NOMO-1 treated with DMSO at 0.1 percent for 48 hours (cell line): Measurements from ENCODE around the gene RXFP4.
"Not testable (repeated sequence)": the region's sequence is repeated elsewhere in the genome, so short reads cannot be mapped to it uniquely, and the experiment has no call there.

Experiments
- DNase-seq: peaks from one replicate; lab custom pipeline; 2025; ENCODE audit not compliant: unreplicated experiment; lab: John Stamatoyannopoulos, UW

The RXFP4 gene

GRCh38 chr1:155930725-155931124, 10.7 kb upstream of the RXFP4 start:
- not testable (repeated sequence) for DNase-seq

GRCh38 chr1:155931332-155932038, 10.0 kb upstream of the RXFP4 start:
- no peak for DNase-seq

- DNase-seq = no peak
Observed at GRCh38 chr1:155932081-155932480, 9.4 kb upstream of the RXFP4 start.

GRCh38 chr1:155932487-155932886, 9.0 kb upstream of the RXFP4 start:
- DNase-seq = no peak

GRCh38 chr1:155933591-155934096, 7.8 kb upstream of the RXFP4 start:
- peak; percentile 12 for DNase-seq

- DNase-seq = peak; percentile 99
Observed at GRCh38 chr1:155934097-155934935, 7.1 kb upstream of the RXFP4 start, which contains the start of gene KHDC4. Gene KHDC4 (minus strand): TSS chr1:155934413. CDS start chr1:155934373, 40 bp downstream.

- DNase-seq = peak; percentile 9
Observed at GRCh38 chr1:155934936-155935590, 6.4 kb upstream of the RXFP4 start.

GRCh38 chr1:155938220-155938627, 3.2 kb upstream of the RXFP4 start:
- peak; percentile 72 for DNase-seq

- no peak for DNase-seq
Observed at GRCh38 chr1:155940482-155940992, 901 bp upstream of the RXFP4 start.

- no peak for DNase-seq
Observed at GRCh38 chr1:155941845-155942531, 550 bp downstream of the RXFP4 start.

- no peak for DNase-seq
Observed at GRCh38 chr1:155942578-155943141, 1.2 kb downstream of the RXFP4 start.

GRCh38 chr1:155944444-155944799, 3.0 kb downstream of the RXFP4 start:
- DNase-seq = peak; percentile 68

- DNase-seq = peak; percentile 36
Observed at GRCh38 chr1:155946633-155947219, 5.3 kb downstream of the RXFP4 start.

GRCh38 chr1:155947292-155947691, 5.9 kb downstream of the RXFP4 start:
- DNase-seq = no peak

- no peak for DNase-seq
Observed at GRCh38 chr1:155947741-155948140, 6.3 kb downstream of the RXFP4 start.

GRCh38 chr1:155950829-155951228, 9.4 kb downstream of the RXFP4 start:
- no peak for DNase-seq

GRCh38 chr1:155951753-155952504, 10.5 kb downstream of the RXFP4 start:
- no peak for DNase-seq

- no peak for DNase-seq
Observed at GRCh38 chr1:155952505-155952890, 11.1 kb downstream of the RXFP4 start.

GRCh38 chr1:155954645-155955044, 13.2 kb downstream of the RXFP4 start:
- DNase-seq = no peak
